ENCODE measurements around the gene BTG4.

Gene BTG4

DNA sequence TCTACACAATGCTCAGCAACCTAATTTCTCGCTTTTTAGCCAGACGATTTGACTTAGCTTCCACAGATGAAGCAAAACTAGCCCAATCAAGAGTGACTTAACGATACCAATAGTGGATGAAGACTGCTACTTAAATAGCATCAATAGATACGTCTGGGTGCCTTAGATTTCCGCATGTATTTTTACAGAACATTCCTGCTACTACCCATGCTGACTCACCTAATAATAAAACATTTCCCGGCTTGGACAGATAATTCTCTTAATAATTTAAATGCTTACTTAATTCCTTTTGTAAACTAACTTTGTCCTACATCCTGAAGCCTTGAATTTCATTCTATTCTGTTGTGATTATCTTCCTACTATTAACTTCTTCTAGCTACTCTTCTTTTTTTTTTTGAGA is 23.1 kb upstream of the BTG4 start:
- no peak for DNase-seq

- DNase-seq, result no peak
Observed at GRCh38 chr11:111532365-111532709, 20.2 kb upstream of the BTG4 start.

GRCh38 chr11:111531687-111532364 is 19.6 kb upstream of the BTG4 start:
- DNase-seq, result no peak

DNA sequence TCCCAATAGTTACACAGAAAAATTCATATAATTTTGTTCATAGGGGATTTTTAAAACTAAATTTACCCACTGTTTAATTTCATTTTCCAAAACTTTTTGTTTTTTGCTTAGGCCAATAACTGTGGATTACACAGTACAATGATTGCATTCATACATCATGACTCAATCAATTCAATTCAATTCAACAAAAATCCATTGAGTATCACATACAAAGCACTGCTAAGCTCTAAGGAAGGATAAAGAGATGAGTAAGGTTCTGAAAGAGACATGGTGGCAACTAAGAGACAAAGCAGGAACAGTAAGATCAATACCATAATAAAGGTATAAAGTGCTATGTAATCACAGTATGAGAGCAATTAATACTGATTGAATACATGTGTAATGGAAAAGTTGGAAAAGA is 18.9 kb upstream of the BTG4 start:
- DNase-seq, result no peak

GRCh38 chr11:111530091-111530490 is 17.9 kb upstream of the BTG4 start:
- DNase-seq, result no peak

DNA sequence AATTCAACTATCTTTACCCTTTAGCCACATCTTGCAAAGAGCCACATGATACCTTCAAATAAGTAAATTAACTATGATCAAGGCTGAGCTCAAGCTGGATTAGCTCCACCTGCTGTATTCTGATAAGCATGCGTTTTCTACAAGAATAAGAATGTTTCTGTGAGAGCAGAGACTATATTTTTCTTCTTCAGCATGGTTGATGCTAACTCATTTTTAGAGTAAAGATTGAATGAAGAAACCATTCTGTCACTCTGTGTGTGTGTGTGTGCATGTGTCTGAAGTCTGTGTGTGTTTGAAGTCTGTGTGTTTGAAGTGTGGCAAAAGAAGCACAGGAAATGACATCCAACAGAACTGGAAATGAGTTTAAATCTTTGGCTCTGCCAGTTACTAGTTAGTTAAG is 16.4 kb upstream of the BTG4 start:
- DNase-seq, result no peak

GRCh38 chr11:111527279-111527678 is 15.1 kb upstream of the BTG4 start:
- DNase-seq, result no peak

- no peak for DNase-seq
Observed at GRCh38 chr11:111526501-111526900, 14.3 kb upstream of the BTG4 start.

DNA sequence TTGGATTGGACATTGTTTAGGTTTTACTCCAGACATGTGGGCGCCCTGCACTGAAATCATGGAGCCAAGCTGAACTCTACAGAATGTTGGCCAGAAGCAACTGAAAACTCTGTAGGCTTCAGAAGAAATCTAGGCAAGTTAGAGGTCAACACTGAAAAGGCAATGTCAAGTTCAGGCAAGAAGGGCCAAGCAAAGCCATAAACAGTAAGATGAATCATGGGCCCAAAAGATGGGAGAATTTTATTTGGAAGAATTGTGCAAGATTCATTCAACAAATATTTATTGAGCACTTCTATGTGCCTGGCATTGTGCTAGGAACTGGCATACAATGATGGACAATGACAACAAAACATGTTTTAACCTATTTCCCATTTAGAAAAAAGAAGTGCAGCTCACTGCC is 13.3 kb upstream of the BTG4 start:
- DNase-seq, result no peak

- no peak for DNase-seq
Observed at GRCh38 chr11:111524056-111524455, 11.9 kb upstream of the BTG4 start.

DNA sequence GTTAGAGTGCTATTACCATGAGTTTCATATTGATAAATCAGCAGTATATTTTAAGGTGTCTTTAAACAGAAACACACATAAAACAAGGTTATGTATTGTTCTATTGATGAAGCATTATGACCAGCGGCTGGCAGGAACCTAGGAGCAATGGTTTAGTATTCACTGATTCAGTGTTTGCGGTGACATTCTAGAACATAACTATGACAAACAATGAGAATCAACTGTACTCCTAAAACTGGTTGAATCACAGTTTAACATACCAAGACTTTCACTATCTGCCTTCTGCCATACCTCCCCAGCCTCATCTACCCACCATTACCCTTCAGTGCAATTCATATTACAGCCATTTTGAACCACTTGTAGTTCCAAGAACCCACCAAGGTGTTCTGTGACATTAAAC is 11.2 kb upstream of the BTG4 start:
- DNase-seq, result no peak

- no peak for DNase-seq
Observed at GRCh38 chr11:111522426-111522825, 10.2 kb upstream of the BTG4 start.

DNA sequence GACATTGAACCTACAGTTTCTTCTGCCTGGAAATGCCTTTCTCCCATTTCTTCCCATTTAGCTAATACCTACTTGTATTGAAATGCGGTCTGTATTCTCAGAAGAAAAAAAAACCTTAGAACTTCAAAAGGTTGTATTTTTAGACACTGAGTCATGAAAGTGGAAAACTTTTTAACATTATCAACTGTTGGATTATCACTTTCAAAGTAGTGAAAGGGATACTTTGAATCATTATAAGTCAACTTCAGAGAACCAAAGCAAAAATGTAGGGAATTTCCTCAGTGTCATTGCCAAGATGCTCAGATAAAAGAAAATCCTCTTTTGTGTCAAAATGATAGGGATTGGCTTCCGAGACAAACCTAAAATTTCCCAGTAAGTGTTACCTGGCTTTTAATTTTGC is 8.9 kb upstream of the BTG4 start:
- no peak for DNase-seq

- DNase-seq, result no peak
Observed at GRCh38 chr11:111520560-111520959, 8.4 kb upstream of the BTG4 start.

- no peak for DNase-seq
Observed at GRCh38 chr11:111518668-111519067, 6.5 kb upstream of the BTG4 start.

DNA sequence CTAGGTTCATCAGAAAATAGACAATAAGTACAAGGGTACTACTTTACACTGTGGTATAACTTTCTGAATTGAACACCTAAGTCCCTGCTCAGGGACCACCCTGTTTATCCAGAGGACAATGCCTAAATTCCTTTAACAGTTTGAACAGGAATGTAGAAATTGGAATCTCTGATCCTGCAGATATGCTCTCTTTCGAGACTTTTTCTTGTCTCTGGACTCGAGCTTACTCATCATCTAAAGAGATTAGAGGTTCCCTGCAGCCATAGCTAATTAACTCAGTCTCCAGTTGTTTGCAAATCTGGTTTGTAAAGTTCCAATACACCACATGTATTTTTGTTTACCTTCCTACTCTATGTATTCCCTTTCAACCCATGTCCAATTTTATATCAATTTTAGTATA is 3.4 kb upstream of the BTG4 start:
- no peak for DNase-seq

GRCh38 chr11:111514216-111515031 is 2.2 kb upstream of the BTG4 start, which contains the start of gene HOATZ:
Gene HOATZ, plus strand, starts transcription at chr11:111514778. Its CDS starts 7 bp downstream, at chr11:111514785.
- DNase-seq, result no peak

DNA sequence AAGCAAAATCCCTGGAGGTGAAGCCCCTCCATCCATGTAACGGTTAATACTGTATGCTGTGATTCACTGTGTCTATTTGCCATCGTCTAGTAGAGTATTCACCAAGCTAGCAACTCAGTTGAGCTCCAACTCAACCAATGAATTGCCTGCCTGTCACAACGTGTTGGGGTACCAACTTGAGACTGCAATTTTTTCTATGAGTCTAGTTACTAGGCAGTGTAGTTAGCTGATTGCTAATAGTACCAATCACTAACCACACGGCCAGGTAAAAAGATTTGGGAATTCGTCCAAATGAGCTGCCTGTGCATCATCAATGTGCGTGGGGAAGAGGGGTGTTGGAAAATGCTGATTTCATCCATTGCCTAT is 1.0 kb upstream of the BTG4 start:
- DNase-seq, result no peak

GRCh38 chr11:111510311-111510710 is 1.9 kb downstream of the BTG4 start:
- no peak for DNase-seq

- DNase-seq, result no peak
Observed at GRCh38 chr11:111502611-111503010, 9.6 kb downstream of the BTG4 start.

- DNase-seq, result no peak
Observed at GRCh38 chr11:111500481-111500880, 11.7 kb downstream of the BTG4 start.

DNA sequence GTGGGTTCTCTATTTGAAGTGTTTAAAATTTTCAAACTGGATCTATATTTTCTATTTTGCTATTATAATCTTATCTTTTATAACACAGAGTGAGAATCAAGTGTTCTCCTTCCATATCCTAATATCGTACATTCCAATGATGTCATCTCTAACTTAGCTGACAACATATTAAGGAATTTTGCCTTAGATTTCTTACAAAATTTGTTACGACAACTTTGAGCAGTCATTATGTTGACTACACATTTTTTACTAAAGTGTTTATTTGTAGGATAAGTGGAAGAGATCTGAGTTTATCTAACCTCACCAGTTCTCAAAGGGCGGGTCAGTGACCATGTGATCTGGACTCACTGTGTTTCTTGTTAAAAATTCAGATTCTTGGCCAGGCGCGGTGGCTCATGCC is 12.7 kb downstream of the BTG4 start:
- DNase-seq, result no peak

GRCh38 chr11:111494040-111494439 is 18.1 kb downstream of the BTG4 start:
- DNase-seq, result no peak

GRCh38 chr11:111490496-111490895 is 21.7 kb downstream of the BTG4 start:
- DNase-seq, result no peak

DNA sequence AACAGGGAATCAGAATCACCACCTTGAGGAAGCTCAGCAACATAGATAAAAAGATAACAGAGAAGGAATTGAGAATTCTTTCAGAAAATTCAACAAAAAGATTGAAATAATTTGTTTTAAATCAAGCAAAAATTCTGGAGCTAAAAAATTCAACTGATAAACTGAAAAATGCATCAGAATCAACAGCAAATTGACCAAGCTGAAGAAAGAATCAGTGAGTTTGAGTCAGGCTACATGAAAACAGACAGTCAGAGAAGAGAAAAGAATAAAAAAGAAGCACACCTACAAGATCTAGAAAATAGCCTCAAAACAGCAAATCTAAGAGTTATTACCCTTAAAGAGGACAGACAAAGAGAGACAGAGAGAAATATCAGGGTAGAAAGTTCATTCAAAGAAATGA is 28.8 kb downstream of the BTG4 start:
- DNase-seq, result no peak
